Measurements from ENCODE around the gene VCAN.

DNA sequence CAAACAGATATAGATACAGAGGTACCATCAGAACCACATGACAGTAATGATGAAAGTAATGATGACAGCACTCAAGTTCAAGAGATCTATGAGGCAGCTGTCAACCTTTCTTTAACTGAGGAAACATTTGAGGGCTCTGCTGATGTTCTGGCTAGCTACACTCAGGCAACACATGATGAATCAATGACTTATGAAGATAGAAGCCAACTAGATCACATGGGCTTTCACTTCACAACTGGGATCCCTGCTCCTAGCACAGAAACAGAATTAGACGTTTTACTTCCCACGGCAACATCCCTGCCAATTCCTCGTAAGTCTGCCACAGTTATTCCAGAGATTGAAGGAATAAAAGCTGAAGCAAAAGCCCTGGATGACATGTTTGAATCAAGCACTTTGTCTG is 69.2 kb downstream of the VCAN start:
- no peak for TF ChIP-seq EZH2 (IDR thresholded peaks at IDR 0.05)
- no peak for TF ChIP-seq POLR2AphosphoS5 (IDR thresholded peaks at IDR 0.05; ENCODE audit: borderline replicate concordance, low read depth, low read length)

Measured in SK-N-MC (cell line).